ENCODE results near the gene NAXE. TPM values are rescaled to one million over a fixed set of nuclear protein-coding genes. Genes with fewer than 3 reads are reported as not detected.
A peak's percentile ranks its signal among the peaks of the same experiment; 100 is the strongest.

Gene NAXE
- total RNA-seq, 1 donor from 2014 or later = 190 TPM

GRCh38 chr1:156624814-156625435, 33.3 kb downstream of the NAXE start:
- H3K27me3 Mint-ChIP-seq (ENCODE audit: unreplicated experiment) = peaks cover 14% of the 10 kb centered on the region
- TF ChIP-seq CTCF (IDR thresholded peaks at IDR 0.05; ENCODE audit: unreplicated experiment) = no peak
- H3K36me3 Mint-ChIP-seq (ENCODE audit: low read depth, unreplicated experiment) = peaks cover 5% of the 10 kb centered on the region
- no peak overlapping the region for H3K4me3 Mint-ChIP-seq (ENCODE audit: unreplicated experiment)
- H3K9me3 Mint-ChIP-seq (ENCODE audit: unreplicated experiment) = no peaks in the 10 kb centered on the region
- H3K4me1 Mint-ChIP-seq (ENCODE audit: unreplicated experiment) = peaks cover 12% of the 10 kb centered on the region
- DNase-seq (ENCODE audit: low spot score) = no peak
- no peak overlapping the region for H3K27ac Mint-ChIP-seq (ENCODE audit: unreplicated experiment)

- Mint-ChIP-seq H3K27ac (ENCODE audit: unreplicated experiment) (no peak overlapping the region), H3K36me3 (ENCODE audit: low read depth, unreplicated experiment) (peaks cover 5% of the 10 kb centered on the region), H3K27me3 (ENCODE audit: unreplicated experiment) (peaks cover 14% of the 10 kb centered on the region), H3K4me3 (ENCODE audit: unreplicated experiment) (peak overlapping the region; percentile 30), H3K4me1 (ENCODE audit: unreplicated experiment) (peaks cover 12% of the 10 kb centered on the region), H3K9me3 (ENCODE audit: unreplicated experiment) (no peaks in the 10 kb centered on the region)
- TF ChIP-seq CTCF (IDR thresholded peaks at IDR 0.05; ENCODE audit: unreplicated experiment) = peak; percentile 84
- peak; percentile 73 for DNase-seq (ENCODE audit: low spot score)
Observed at GRCh38 chr1:156625436-156626078, 34.0 kb downstream of the NAXE start.

GRCh38 chr1:156626079-156626438, 34.5 kb downstream of the NAXE start:
- H3K4me1 Mint-ChIP-seq (ENCODE audit: unreplicated experiment) = peaks cover 12% of the 10 kb centered on the region
- TF ChIP-seq CTCF (IDR thresholded peaks at IDR 0.05; ENCODE audit: unreplicated experiment) = peak; percentile 10
- no peaks in the 10 kb centered on the region for H3K9me3 Mint-ChIP-seq (ENCODE audit: unreplicated experiment)
- H3K27me3 Mint-ChIP-seq (ENCODE audit: unreplicated experiment) = peaks cover 14% of the 10 kb centered on the region
- H3K36me3 Mint-ChIP-seq (ENCODE audit: low read depth, unreplicated experiment) = peaks cover 5% of the 10 kb centered on the region
- DNase-seq (ENCODE audit: low spot score) = no peak
- H3K4me3 Mint-ChIP-seq (ENCODE audit: unreplicated experiment) = no peak overlapping the region
- no peak overlapping the region for H3K27ac Mint-ChIP-seq (ENCODE audit: unreplicated experiment)

- Mint-ChIP-seq H3K4me1 (ENCODE audit: unreplicated experiment) (peaks cover 10% of the 10 kb centered on the region), H3K4me3 (ENCODE audit: unreplicated experiment) (no peak overlapping the region), H3K27me3 (ENCODE audit: unreplicated experiment) (peaks cover 14% of the 10 kb centered on the region), H3K27ac (ENCODE audit: unreplicated experiment) (no peak overlapping the region), H3K36me3 (ENCODE audit: low read depth, unreplicated experiment) (peaks cover 5% of the 10 kb centered on the region), H3K9me3 (ENCODE audit: unreplicated experiment) (no peaks in the 10 kb centered on the region)
- peak; percentile 86 for TF ChIP-seq CTCF (IDR thresholded peaks at IDR 0.05; ENCODE audit: unreplicated experiment)
- DNase-seq (ENCODE audit: low spot score) = peak; percentile 68
Observed at GRCh38 chr1:156627313-156627880, 35.8 kb downstream of the NAXE start.
